Upper lobe of left lung (tissue), 6 donors: Measurements from ENCODE around the gene MTMR11. TPM values are rescaled to one million over a fixed set of nuclear protein-coding genes. Genes with fewer than 3 reads are reported as not detected.

ENCODE experiments used
- ATAC-seq, 2 donors: fragments of 200-7000 bp; cut with Tn5 transposase; one replicate each; pipeline ENCODE4 v1.9.1; 2022; ENCODE audit warnings: mild to moderate bottlenecking in 2 of 2, moderate library complexity in 2 of 2; ENCODE audit not compliant: low FRiP score in 2 of 2
- DNase-seq, 2 donors: peaks; one replicate each; pipeline ENCODE4 v3.0.0-alpha.2; 2019 to 2020
- H3K27ac ChIP-seq, 4 donors: fragments of 200-600 bp; sonication (generic); one replicate each; pipeline ENCODE4 v1.5.1; 2016 to 2019
- H3K27me3 ChIP-seq, 4 donors: fragments of 200-600 bp; sonication (generic); one replicate each; pipeline ENCODE4 v1.5.1; 2017 to 2019
- H3K36me3 ChIP-seq, 4 donors: fragments of 200-600 bp; sonication (generic); one replicate each; pipeline ENCODE4 v1.5.1; 2016 to 2019
- H3K4me1 ChIP-seq, 4 donors: fragments of 200-600 bp; sonication (generic); one replicate each; pipeline ENCODE4 v1.5.1; 2018 to 2019
- H3K4me3 ChIP-seq, 4 donors: fragments of 200-600 bp; sonication (generic); one replicate each; pipeline ENCODE4 v1.5.1; 2017 to 2019; ENCODE audit warnings: mild to moderate bottlenecking in 2 of 4, moderate library complexity in 1 of 4
- H3K9me3 ChIP-seq, 4 donors: fragments of 200-600 bp; sonication (generic); one replicate each; pipeline ENCODE4 v1.5.1; 2018 to 2019
- CTCF ChIP-seq, 6 experiments: fragments of 450-650 bp in 4 of 6; fragments of 200-600 bp in 2 of 6; sonication (generic) in 2 of 6; IDR thresholded peaks; one replicate each; pipeline ENCODE4 v1.5.1; 2016 to 2019; ENCODE audit warnings: antibody characterized with exemption in 6 of 6
- EP300 ChIP-seq, 4 donors: sonication (generic); formaldehyde crosslinking; IDR thresholded peaks; one replicate each; pipeline ENCODE4 v1.5.1; 2017; ENCODE audit warnings: antibody characterized with exemption in 4 of 4, control low read depth in 2 of 4
- POLR2A ChIP-seq, 4 donors: fragments of 450-650 bp; IDR thresholded peaks; one replicate each; pipeline ENCODE4 v1.5.1; 2016 to 2017; ENCODE audit warnings: antibody characterized with exemption in 4 of 4, mild to moderate bottlenecking in 2 of 4
- POLR2AphosphoS5 ChIP-seq, 2 donors: sonication (generic); formaldehyde crosslinking; IDR thresholded peaks; one replicate each; pipeline ENCODE4 v1.5.1; 2017; ENCODE audit warnings: antibody characterized with exemption in 2 of 2
- whole genome bisulfite sequencing, 2 donors: methylation state at CpG; one replicate each; pipeline ENCODE4 v1.1.5; 2017 to 2018; 5-methylcytosine and 5-hydroxymethylcytosine counted together
- total RNA-seq, 6 donors: library from RNA; depleted of rRNA in 4 of 6; stranded (reverse); fragments of >200 nt in 4 of 6; gene quantifications; one replicate each; pipeline versions ENCODE4 v1.1.0 to v1.2.1, GENCODE V29; 2016 to 2021
- donor health status: DM: no; HTN: no; CAD: no; lungs with moderate emphysema.
- donor health status: DM: no; HTN: yes; CAD: no; lungs with severe emphysema.

Gene MTMR11
- total RNA-seq, 6 donors from 2014 or later, result 5.9 to 19.9 (median 13.6) TPM

DNA sequence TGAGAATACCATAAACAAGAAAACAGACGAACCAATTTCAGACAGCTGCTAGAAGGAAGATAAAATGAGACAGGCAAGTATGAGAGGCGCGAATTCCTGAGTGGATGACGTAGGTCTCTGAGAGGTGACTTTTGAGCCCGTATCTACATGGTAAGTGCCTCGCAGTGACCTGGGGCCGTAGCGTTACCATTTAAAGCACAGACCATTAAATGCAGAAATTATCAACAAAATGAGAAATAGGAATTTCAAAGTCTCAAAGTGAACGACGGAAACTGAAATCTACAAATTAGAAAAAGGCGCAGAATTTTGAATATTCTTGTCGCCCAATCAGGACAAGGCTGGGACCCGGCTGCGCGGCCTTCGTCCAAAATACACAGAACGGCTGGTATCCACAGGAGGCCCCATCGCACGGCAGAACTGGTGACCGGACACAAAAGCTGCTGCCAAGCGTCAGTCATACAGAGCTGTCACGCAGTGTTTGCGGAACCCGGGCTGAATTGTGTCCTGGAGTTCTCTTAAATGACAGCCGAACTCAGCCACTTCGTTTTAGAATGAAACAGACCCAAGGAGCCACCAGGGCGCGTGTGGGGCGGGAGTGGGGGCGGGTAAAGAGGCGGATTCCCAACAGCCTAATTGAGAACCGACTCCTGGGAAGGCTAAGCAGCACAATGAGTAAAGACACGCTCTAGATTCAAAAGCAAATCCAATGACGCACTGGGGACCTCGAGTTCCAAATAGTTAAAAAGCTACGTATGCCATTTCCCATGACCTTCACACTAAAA lies 51.1 kb downstream of the MTMR11 start:
- no peaks in the 10 kb centered on the region for H3K9me3 ChIP-seq
- H3K36me3 ChIP-seq, result no peaks in the 10 kb centered on the region
- TF ChIP-seq POLR2AphosphoS5 (IDR thresholded peaks at IDR 0.05), result peak; percentile 70 to 88
- peak in 3 of 4 donors; percentile 68 to 86 (median 81) for TF ChIP-seq POLR2A (IDR thresholded peaks at IDR 0.05)
- TF ChIP-seq CTCF (IDR thresholded peaks at IDR 0.05), result peak in 2 of 6 experiments; percentile 5 to 31
- TF ChIP-seq EP300 (IDR thresholded peaks at IDR 0.05), result no peak
- peak; percentile 90 to 92 for DNase-seq
- H3K4me1 ChIP-seq, result peaks cover 15 to 26% (median 19%) of the 10 kb centered on the region in 4 donors
- peak overlapping the region; percentile 99 to 100 (median 100) for H3K27ac ChIP-seq
- ATAC-seq, result peak; percentile 72 to 80
- no peaks in the 10 kb centered on the region for H3K27me3 ChIP-seq
- H3K4me3 ChIP-seq, result peak overlapping the region; percentile 54 to 67 (median 58)
- 0% methylated on average over 31 to 33 of the region's 36 CpGs for WGBS, 2 donors

GRCh38 chr1:149884433-149885338 lies 52.0 kb downstream of the MTMR11 start:
- peak in 1 of 2 donors; percentile 37 for DNase-seq
- Histone ChIP-seq H3K9me3 (no peaks in the 10 kb centered on the region), H3K27me3 (no peaks in the 10 kb centered on the region), H3K27ac (peak overlapping the region; percentile 99 to 100 (median 100)), H3K4me3 (peak overlapping the region; percentile 54 to 67 (median 58)), H3K4me1 (peaks cover 15 to 26% (median 19%) of the 10 kb centered on the region in 4 donors), H3K36me3 (no peaks in the 10 kb centered on the region)
- ATAC-seq, result no peak
- TF ChIP-seq POLR2AphosphoS5 (IDR thresholded peaks at IDR 0.05) (no peak), CTCF (IDR thresholded peaks at IDR 0.05) (no peak), POLR2A (IDR thresholded peaks at IDR 0.05) (no peak), EP300 (IDR thresholded peaks at IDR 0.05) (no peak)
- 5 to 6% methylated on average over 9 of the region's 9 CpGs for WGBS, 2 donors

DNA sequence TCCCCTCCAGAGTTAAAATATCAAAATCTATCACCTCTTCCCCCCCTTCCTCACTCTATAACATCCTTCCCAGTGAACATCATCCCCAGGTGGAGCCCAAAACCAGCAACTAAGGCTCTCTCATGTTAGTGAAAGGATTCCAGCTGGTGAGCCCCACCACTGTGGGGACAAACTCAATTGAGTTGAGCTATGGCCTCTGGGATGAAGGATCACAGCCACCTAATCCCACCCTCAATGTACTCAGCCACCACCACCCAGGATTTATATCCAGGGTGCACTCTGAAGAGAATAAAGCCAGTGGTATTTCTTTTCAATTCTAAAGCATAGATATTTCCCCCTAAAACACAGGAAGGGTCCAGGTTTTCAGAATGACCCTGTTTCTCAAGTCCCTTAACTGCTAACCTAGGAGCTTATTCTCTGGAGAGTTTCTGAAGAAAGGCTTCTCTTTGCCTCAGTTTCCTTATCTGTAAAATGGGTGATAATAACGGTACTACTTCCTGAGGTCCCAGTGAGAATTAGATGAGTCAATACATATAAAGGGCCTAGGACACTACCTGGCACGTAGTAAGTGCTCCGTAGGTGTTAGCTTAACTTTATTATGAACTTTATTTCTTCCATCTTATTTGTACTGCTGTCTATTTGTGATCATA lies 53.0 kb downstream of the MTMR11 start:
- TF ChIP-seq CTCF (IDR thresholded peaks at IDR 0.05), result no peak
- TF ChIP-seq EP300 (IDR thresholded peaks at IDR 0.05), result no peak
- TF ChIP-seq POLR2AphosphoS5 (IDR thresholded peaks at IDR 0.05), result no peak
- no peak for TF ChIP-seq POLR2A (IDR thresholded peaks at IDR 0.05)
- peak overlapping the region in 1 of 4 donors; percentile 61 for H3K4me3 ChIP-seq
- 84 to 85% methylated on average over 3 of the region's 3 CpGs for WGBS, 2 donors
- no peaks in the 10 kb centered on the region for H3K27me3 ChIP-seq
- no peaks in the 10 kb centered on the region for H3K36me3 ChIP-seq
- no peak overlapping the region for H3K27ac ChIP-seq
- H3K4me1 ChIP-seq, result peaks cover 10 to 21% (median 17%) of the 10 kb centered on the region in 4 donors
- ATAC-seq, result no peak
- no peak for DNase-seq
- H3K9me3 ChIP-seq, result no peaks in the 10 kb centered on the region

GRCh38 chr1:149881876-149882275 lies 54.8 kb downstream of the MTMR11 start:
- no peak for TF ChIP-seq POLR2A (IDR thresholded peaks at IDR 0.05)
- TF ChIP-seq CTCF (IDR thresholded peaks at IDR 0.05), result no peak
- TF ChIP-seq POLR2AphosphoS5 (IDR thresholded peaks at IDR 0.05), result no peak
- TF ChIP-seq EP300 (IDR thresholded peaks at IDR 0.05), result no peak
- Histone ChIP-seq H3K4me1 (peaks cover 10 to 21% (median 17%) of the 10 kb centered on the region in 4 donors), H3K9me3 (no peaks in the 10 kb centered on the region), H3K4me3 (no peak overlapping the region), H3K36me3 (no peaks in the 10 kb centered on the region), H3K27ac (no peak overlapping the region), H3K27me3 (no peaks in the 10 kb centered on the region)
- WGBS, 2 donors, result 89 to 100% methylated on average over 1 of the region's 1 CpG
- DNase-seq (no peak), ATAC-seq (no peak)
